Osteocyte (in vitro differentiated cells): ENCODE data around the gene HOXB8. TPM values are rescaled to one million over a fixed set of nuclear protein-coding genes. Genes with fewer than 3 reads are reported as not detected.

Experiments
- DNase-seq: peaks from one replicate; pipeline ENCODE4 v3.0.0; 2021; ENCODE audit warnings: mixed read lengths; ENCODE audit not compliant: unreplicated experiment; ENCODE audit errors: extremely low spot score
- H3K27ac Mint-ChIP-seq: one replicate; pipeline ENCODE4 v1.8.0; 2021; ENCODE audit warnings: mild to moderate bottlenecking, mixed read lengths; ENCODE audit not compliant: unreplicated experiment
- H3K27me3 Mint-ChIP-seq: one replicate; pipeline ENCODE4 v1.8.0; 2021; ENCODE audit warnings: mixed read lengths; ENCODE audit not compliant: unreplicated experiment
- H3K36me3 Mint-ChIP-seq: one replicate; pipeline ENCODE4 v1.8.0; 2021; ENCODE audit warnings: mixed read lengths; ENCODE audit not compliant: unreplicated experiment
- H3K4me1 Mint-ChIP-seq: one replicate; pipeline ENCODE4 v1.8.0; 2021; ENCODE audit warnings: mixed read lengths; ENCODE audit not compliant: unreplicated experiment
- H3K4me3 Mint-ChIP-seq: one replicate; pipeline ENCODE4 v1.8.0; 2021; ENCODE audit warnings: mild to moderate bottlenecking, moderate library complexity, mixed read lengths; ENCODE audit not compliant: unreplicated experiment
- H3K9me3 Mint-ChIP-seq: one replicate; pipeline ENCODE4 v1.8.0; 2021; ENCODE audit warnings: mixed read lengths; ENCODE audit not compliant: unreplicated experiment
- microRNA-seq: library from miRNA; unstranded; fragments of <30 nt; microRNA quantifications from one replicate; pipeline ENCODE4 v1.1.0, GENCODE V29; 2020; ENCODE audit not compliant: unreplicated experiment
- total RNA-seq: library from RNA; stranded (reverse); gene quantifications from 2 replicates; pipeline ENCODE4 v1.2.1, GENCODE V29; 2021
- TF ChIP-seq, protein P1 (sequence below): fragments of 200-600 bp; sonication (generic); IDR thresholded peaks from 2 replicates; pipeline ENCODE4 v1.5.0; 2021; ENCODE audit warnings: antibody characterized with exemption, mild to moderate bottlenecking, moderate library complexity

Gene HOXB8
- total RNA-seq, 1 donor from 2014 or later = not detected

DNA sequence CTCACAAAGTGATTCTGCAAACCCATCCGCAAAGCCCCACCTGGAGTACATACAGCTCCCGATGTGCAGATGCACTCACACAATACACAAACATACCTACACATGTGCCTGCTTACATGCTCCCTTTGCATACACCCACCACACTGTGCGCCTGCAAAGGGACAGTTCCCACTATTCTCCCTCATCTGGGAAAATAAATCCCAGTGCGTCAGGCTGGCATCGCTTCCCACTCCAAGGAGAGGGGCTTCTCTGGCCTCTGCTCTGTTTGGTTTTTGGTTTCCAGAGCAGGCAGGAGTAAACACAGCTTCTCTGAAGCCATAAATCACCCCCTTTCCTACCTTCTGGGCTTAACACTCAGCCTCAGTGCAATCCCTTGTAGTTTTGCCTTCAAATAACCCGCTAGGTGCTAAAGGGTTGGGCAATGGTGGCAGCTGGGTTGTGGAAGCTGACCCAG lies 51.7 kb downstream of the HOXB8 start:
- no peak overlapping the region for H3K27ac Mint-ChIP-seq
- H3K4me3 Mint-ChIP-seq = no peak overlapping the region
- no peak for DNase-seq
- H3K36me3 Mint-ChIP-seq = no peaks in the 10 kb centered on the region
- H3K27me3 Mint-ChIP-seq = peaks cover 53% of the 10 kb centered on the region
- H3K4me1 Mint-ChIP-seq = no peaks in the 10 kb centered on the region
- H3K9me3 Mint-ChIP-seq = no peaks in the 10 kb centered on the region
- TF ChIP-seq, protein P1, sequence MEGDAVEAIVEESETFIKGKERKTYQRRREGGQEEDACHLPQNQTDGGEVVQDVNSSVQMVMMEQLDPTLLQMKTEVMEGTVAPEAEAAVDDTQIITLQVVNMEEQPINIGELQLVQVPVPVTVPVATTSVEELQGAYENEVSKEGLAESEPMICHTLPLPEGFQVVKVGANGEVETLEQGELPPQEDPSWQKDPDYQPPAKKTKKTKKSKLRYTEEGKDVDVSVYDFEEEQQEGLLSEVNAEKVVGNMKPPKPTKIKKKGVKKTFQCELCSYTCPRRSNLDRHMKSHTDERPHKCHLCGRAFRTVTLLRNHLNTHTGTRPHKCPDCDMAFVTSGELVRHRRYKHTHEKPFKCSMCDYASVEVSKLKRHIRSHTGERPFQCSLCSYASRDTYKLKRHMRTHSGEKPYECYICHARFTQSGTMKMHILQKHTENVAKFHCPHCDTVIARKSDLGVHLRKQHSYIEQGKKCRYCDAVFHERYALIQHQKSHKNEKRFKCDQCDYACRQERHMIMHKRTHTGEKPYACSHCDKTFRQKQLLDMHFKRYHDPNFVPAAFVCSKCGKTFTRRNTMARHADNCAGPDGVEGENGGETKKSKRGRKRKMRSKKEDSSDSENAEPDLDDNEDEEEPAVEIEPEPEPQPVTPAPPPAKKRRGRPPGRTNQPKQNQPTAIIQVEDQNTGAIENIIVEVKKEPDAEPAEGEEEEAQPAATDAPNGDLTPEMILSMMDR = no peak

DNA sequence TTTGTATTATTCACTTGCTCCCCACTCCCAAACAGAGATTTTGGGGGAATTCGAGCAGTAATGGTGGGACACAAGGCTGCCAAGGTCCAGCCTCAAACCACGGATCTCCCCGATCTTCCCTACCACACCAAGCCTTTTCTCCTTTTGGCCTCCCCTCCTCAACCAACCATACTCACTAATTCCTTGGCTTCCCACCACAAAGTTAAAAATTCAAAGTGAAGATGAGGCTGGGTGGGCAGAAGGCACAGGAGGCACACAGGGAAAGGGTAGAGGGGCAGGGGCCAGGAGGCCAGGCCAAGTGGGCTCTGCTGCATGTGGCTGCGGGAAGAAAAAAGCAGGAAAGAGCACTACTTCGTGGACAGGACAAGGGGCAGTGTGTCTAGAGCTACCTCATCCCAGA lies 52.2 kb downstream of the HOXB8 start:
- Mint-ChIP-seq H3K9me3 (no peaks in the 10 kb centered on the region), H3K27me3 (peaks cover 57% of the 10 kb centered on the region), H3K4me1 (no peaks in the 10 kb centered on the region), H3K4me3 (no peak overlapping the region), H3K36me3 (no peaks in the 10 kb centered on the region), H3K27ac (no peak overlapping the region)
- TF ChIP-seq, protein P1 = no peak
- no peak for DNase-seq

Small RNAs within 50 kb of the gene (microRNA-seq; reads per million reads assigned to microRNA genes)
- not detected for gene MIR196A1

Other genes starting within 250 kb of the HOXB8 start
- gene SKAP1, start 185.1 kb downstream of the HOXB8 start, total RNA-seq = not detected in 2 replicates
- gene HOXB1, start 84.3 kb downstream of the HOXB8 start, total RNA-seq = not detected in 2 replicates
- gene HOXB2, start 70.2 kb downstream of the HOXB8 start, total RNA-seq = not detected in 2 replicates
- not detected in 2 replicates for gene HOXB4, start 36.9 kb downstream of the HOXB8 start, total RNA-seq
- 0.46 TPM in 1 of 2 replicates, not detected in the other for gene HOXB3, start 25.1 kb downstream of the HOXB8 start, total RNA-seq
- gene HOXB5, start 21.5 kb downstream of the HOXB8 start, total RNA-seq = not detected in 2 replicates
- gene HOXB6, start 10.3 kb downstream of the HOXB8 start, total RNA-seq = not detected in 2 replicates
- not detected in 2 replicates for gene HOXB7, start 4.3 kb downstream of the HOXB8 start, total RNA-seq
- not detected in 2 replicates for gene HOXB9, start 11.1 kb upstream of the HOXB8 start, total RNA-seq
- gene PRAC1, start 107.2 kb upstream of the HOXB8 start, total RNA-seq = not detected in 2 replicates
- gene PRAC2, start 107.9 kb upstream of the HOXB8 start, total RNA-seq = not detected in 2 replicates
- not detected in 2 replicates for gene HOXB13, start 113.5 kb upstream of the HOXB8 start, total RNA-seq
- gene TTLL6, start 201.9 kb upstream of the HOXB8 start, total RNA-seq = not detected in 2 replicates
- 94.4 and 102 TPM in 2 replicates for gene CALCOCO2, start 215.7 kb upstream of the HOXB8 start, total RNA-seq